Neural crest cell (in vitro differentiated cells): Measurements from ENCODE around the gene CAV1. TPM values are rescaled to one million over a fixed set of nuclear protein-coding genes. Genes with fewer than 3 reads are reported as not detected.

Experiments
- DNase-seq: peaks from one replicate; pipeline ENCODE4 v3.0.0; 2021; ENCODE audit warnings: low read depth, mixed read lengths, low spot score
- H3K27ac Mint-ChIP-seq: one replicate; pipeline ENCODE4 v1.8.0; 2021; ENCODE audit warnings: mild to moderate bottlenecking, mixed read lengths; ENCODE audit not compliant: unreplicated experiment
- H3K27me3 Mint-ChIP-seq: 2 replicates; pipeline ENCODE4 v1.8.0; 2021; ENCODE audit warnings: low read depth, mild to moderate bottlenecking, mixed read lengths
- H3K36me3 Mint-ChIP-seq: 2 replicates; pipeline ENCODE4 v1.8.0; 2021; ENCODE audit warnings: low read depth, mild to moderate bottlenecking, mixed read lengths
- H3K4me1 Mint-ChIP-seq: 2 replicates; pipeline ENCODE4 v1.8.0; 2021; ENCODE audit warnings: mixed read lengths
- H3K4me3 Mint-ChIP-seq: one replicate; pipeline ENCODE4 v1.8.0; 2021; ENCODE audit warnings: mild to moderate bottlenecking, mixed read lengths
- H3K9me3 Mint-ChIP-seq: 2 replicates; pipeline ENCODE4 v1.8.0; 2021; ENCODE audit warnings: mixed read lengths
- total RNA-seq: library from RNA; stranded (reverse); gene quantifications from 2 replicates; pipeline ENCODE4 v1.2.1, GENCODE V29; 2021
- TF ChIP-seq, protein P1 (sequence below): fragments of 200-600 bp; sonication (generic); conservative IDR thresholded peaks from 2 replicates; pipeline ENCODE4 v1.5.0; 2021; ENCODE audit warnings: antibody characterized with exemption, mild to moderate bottlenecking

The CAV1 gene
- total RNA-seq, 1 donor from 2014 or later = 3.7 TPM

DNA sequence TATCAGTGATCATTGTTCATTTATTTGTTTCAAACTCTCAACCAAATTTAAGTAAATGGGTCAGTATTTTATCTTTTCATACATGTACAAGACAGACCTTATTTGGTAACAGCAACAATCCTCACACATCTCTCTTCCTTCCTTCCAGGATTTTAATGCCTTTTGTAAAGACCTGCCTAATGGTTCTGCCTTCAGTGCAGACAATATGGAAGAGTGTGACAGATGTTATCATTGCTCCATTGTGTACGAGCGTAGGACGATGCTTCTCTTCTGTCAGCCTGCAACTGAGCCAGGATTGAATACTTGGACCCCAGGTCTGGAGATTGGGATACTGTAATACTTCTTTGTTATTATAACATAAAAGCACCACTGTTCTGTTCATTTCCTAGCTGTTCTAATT is 19.0 kb upstream of the CAV1 start:
- peaks cover 21% of the 10 kb centered on the region for H3K27me3 Mint-ChIP-seq
- H3K9me3 Mint-ChIP-seq = no peaks in the 10 kb centered on the region
- H3K4me3 Mint-ChIP-seq = no peak overlapping the region
- no peak for DNase-seq
- peaks cover 1% of the 10 kb centered on the region for H3K4me1 Mint-ChIP-seq
- H3K36me3 Mint-ChIP-seq = no peaks in the 10 kb centered on the region
- TF ChIP-seq, protein P1, sequence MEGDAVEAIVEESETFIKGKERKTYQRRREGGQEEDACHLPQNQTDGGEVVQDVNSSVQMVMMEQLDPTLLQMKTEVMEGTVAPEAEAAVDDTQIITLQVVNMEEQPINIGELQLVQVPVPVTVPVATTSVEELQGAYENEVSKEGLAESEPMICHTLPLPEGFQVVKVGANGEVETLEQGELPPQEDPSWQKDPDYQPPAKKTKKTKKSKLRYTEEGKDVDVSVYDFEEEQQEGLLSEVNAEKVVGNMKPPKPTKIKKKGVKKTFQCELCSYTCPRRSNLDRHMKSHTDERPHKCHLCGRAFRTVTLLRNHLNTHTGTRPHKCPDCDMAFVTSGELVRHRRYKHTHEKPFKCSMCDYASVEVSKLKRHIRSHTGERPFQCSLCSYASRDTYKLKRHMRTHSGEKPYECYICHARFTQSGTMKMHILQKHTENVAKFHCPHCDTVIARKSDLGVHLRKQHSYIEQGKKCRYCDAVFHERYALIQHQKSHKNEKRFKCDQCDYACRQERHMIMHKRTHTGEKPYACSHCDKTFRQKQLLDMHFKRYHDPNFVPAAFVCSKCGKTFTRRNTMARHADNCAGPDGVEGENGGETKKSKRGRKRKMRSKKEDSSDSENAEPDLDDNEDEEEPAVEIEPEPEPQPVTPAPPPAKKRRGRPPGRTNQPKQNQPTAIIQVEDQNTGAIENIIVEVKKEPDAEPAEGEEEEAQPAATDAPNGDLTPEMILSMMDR = no peak
- no peak overlapping the region for H3K27ac Mint-ChIP-seq

DNA sequence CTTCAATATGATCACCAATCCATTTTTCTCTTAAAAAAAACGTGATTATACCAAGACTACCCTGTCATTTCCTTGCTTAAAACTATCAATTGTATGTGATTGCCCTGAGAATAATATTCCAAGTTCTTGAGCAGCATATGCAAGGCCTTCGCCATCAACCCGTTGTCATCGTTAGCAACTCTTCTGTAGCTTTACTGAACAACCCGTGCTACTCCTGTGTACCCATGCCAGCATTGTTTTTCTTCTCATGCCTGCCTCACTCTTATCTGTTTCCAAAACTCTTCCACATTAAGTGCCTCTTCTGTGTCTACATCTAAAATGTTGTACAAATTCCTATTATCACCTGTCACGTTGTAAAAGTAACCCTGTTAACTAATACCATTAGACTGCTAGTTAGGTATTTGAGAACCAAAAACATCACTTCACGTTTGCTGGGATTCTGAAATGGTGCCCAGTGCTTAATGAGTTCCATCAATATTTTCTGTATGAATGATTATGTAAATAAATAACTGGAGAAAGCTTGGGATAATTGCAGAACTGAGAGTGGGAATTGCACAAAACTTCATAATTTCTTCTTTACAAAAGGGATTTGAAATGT is 14.8 kb upstream of the CAV1 start:
- Mint-ChIP-seq H3K4me1 (peaks cover 10% of the 10 kb centered on the region), H3K36me3 (no peaks in the 10 kb centered on the region), H3K27ac (no peak overlapping the region), H3K27me3 (peaks cover 2% of the 10 kb centered on the region), H3K9me3 (no peaks in the 10 kb centered on the region), H3K4me3 (no peak overlapping the region)
- DNase-seq = no peak
- TF ChIP-seq, protein P1 = no peak

DNA sequence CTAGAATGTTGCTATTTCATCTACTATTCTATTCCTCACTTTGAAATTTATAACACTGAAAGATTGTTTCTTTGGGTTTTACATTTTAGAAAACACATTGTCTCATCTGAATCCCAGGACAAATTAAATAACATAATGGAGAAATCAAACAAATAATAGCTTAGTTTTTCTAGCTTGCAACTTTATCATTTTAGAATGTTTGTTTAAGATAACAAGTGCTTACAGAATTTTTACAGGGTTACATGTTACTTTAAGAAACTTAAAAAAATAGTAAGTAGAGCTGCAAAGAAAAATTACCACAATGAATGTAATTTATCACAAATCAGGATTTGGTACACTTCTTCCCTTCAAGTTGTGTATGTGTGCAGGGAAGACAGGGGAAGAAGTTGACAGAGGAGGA is 14.0 kb upstream of the CAV1 start:
- H3K27me3 Mint-ChIP-seq = peaks cover 4% of the 10 kb centered on the region
- TF ChIP-seq, protein P1 = no peak
- H3K4me3 Mint-ChIP-seq = no peak overlapping the region
- no peaks in the 10 kb centered on the region for H3K36me3 Mint-ChIP-seq
- H3K9me3 Mint-ChIP-seq = no peaks in the 10 kb centered on the region
- H3K4me1 Mint-ChIP-seq = peaks cover 10% of the 10 kb centered on the region
- DNase-seq = no peak
- no peak overlapping the region for H3K27ac Mint-ChIP-seq

DNA sequence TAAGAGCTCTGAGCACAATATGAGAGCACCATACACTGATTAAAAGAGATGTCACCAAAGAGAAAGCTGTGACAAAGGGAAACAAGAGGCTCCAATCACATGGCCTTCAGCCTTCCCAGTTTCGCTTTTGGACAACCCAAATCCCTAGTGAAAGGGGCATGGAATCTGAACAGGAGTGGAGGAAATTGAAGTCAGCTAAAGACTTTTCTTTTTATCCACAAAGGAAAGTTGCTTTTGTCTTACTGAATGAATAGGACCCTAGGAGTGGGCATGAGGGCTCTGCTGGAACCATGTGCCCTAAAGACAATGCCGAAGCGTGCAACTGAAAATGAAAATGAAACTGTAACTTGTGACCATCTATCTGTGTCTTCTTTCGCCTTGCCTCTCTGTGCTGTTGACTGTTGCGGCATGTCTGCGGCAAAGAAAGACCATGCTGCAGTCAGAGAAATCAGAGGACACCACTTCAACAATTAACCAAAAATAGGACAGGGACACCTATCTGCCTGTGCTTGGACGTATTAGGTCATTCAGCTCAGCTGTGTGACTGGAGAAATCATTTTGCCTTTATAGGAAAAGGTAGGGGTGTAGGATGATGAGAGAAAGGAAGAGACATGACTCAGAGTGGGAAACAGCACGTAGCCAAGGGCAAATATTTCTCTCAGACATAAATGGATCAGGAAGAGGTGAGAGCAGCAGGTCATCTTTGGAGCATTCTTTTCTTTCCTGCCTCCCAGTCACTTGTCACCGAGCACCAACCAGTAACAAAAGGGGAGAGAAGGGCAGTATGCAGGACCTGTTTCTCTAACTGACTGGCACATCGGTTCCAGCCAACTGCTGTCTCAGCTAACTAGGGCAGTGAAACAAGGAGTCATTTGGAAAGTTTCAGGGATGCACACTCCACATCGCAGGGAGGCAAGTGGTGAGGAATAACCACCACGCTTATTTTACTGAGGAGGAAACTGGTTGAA is 13.0 kb upstream of the CAV1 start:
- Mint-ChIP-seq H3K27me3 (peaks cover 4% of the 10 kb centered on the region), H3K4me1 (peaks cover 10% of the 10 kb centered on the region), H3K36me3 (no peaks in the 10 kb centered on the region), H3K4me3 (no peak overlapping the region), H3K27ac (no peak overlapping the region), H3K9me3 (no peaks in the 10 kb centered on the region)
- no peak for DNase-seq
- TF ChIP-seq, protein P1 = no peak

DNA sequence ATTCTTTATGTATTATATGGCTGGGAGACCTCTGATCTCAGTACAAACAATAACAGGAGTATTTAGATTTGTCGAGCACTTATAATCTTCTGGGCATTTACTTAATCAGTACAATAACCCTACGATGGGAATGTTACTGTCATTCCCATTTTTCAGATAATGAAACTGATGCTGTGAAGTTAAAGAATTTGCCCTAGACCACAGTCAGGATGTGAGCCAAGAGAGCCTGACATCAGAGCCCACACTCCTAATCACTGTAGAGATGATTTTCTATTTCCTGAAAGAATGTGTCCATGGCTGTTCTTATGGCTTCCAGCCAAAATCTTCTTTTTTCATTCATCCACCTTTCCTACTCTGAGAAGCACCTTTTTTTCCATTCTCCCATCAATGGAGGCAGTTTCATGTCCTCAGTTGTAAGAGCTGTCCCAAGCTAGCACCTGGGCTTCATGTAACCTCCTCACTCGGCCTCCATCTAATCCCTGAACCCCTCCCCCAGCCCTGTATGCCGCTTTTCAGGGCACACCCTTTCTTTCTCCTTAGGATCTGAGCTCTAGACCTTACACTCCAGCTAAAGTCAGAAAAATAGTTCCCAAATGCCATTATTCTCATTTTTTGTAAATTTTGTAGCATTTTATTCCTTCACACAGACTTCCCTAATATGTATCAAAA is 12.2 kb upstream of the CAV1 start:
- Mint-ChIP-seq H3K36me3 (no peaks in the 10 kb centered on the region), H3K4me3 (no peak overlapping the region), H3K27me3 (peaks cover 4% of the 10 kb centered on the region), H3K4me1 (peaks cover 10% of the 10 kb centered on the region), H3K27ac (no peak overlapping the region), H3K9me3 (no peaks in the 10 kb centered on the region)
- no peak for DNase-seq
- TF ChIP-seq, protein P1 = no peak
